Esophagus (tissue), 2 donors: ENCODE data around the gene TMEM120B. TPM values are rescaled to one million over a fixed set of nuclear protein-coding genes. Genes with fewer than 3 reads are reported as not detected.
A peak's percentile ranks its signal among the peaks of the same experiment; 100 is the strongest.
"Not testable (repeated sequence)": the region's sequence is repeated elsewhere in the genome, so short reads cannot be mapped to it uniquely, and the experiment has no call there.

Experiments used
- H3K27ac ChIP-seq, 2 donors: one replicate each; pipeline ENCODE4 v1.5.1; 2013; ENCODE audit warnings: low read depth in 2 of 2, mild to moderate bottlenecking in 2 of 2, inconsistent platforms in 1 of 2, low read length in 1 of 2, moderate library complexity in 1 of 2
- H3K27me3 ChIP-seq, 2 donors: one replicate each; pipeline ENCODE4 v1.6.1; 2013; ENCODE audit warnings: low read length in 2 of 2, control low read depth in 1 of 2, mild to moderate bottlenecking in 1 of 2; ENCODE audit not compliant: insufficient read depth in 2 of 2, control insufficient read depth in 1 of 2
- H3K36me3 ChIP-seq, 2 donors: one replicate each; pipeline ENCODE4 v1.6.1; 2013; ENCODE audit warnings: low read length in 1 of 2; ENCODE audit not compliant: control insufficient read depth in 2 of 2, insufficient read depth in 2 of 2
- H3K4me1 ChIP-seq, 2 donors: one replicate each; pipeline ENCODE4 v1.6.1; 2013; ENCODE audit warnings: low read length in 1 of 2; ENCODE audit not compliant: control insufficient read depth in 2 of 2, insufficient read depth in 2 of 2
- H3K4me3 ChIP-seq, 2 donors: one replicate each; pipeline ENCODE4 v1.5.1; 2013; ENCODE audit warnings: low read length in 2 of 2, mild to moderate bottlenecking in 2 of 2, low read depth in 1 of 2, moderate library complexity in 1 of 2
- H3K9me3 ChIP-seq, 2 donors: one replicate each; pipeline ENCODE4 v1.6.1; 2013; ENCODE audit warnings: mild to moderate bottlenecking in 2 of 2, low read depth in 1 of 2, low read length in 1 of 2, moderate library complexity in 1 of 2; ENCODE audit not compliant: control insufficient read depth in 2 of 2, insufficient read depth in 1 of 2
- WGBS, 2 donors: extraction: QIAGEN DNeasy Blood & Tissue Kit; methylation state at CpG; one replicate each; pipeline ENCODE4 v1.1.7; 2013; 5-methylcytosine and 5-hydroxymethylcytosine counted together
- polyA plus RNA-seq, 2 donors: library from polyadenylated mRNA; stranded (reverse); fragments of 200-250 nt; gene quantifications; one replicate each; pipeline ENCODE4 v1.2.3, GENCODE V29; 2013
- donor health status: healthy with polysubstance abuse.
- donor health status: Bipolar disorder and iron deficiency.

The TMEM120B gene
- polyA plus RNA-seq = 1 to 10 TPM; 1.9 to 5.1 TPM

GRCh38 chr12:121712461-121713256 lies at the start of gene TMEM120B:
TMEM120B (plus strand) TSS chr12:121712752; CDS start chr12:121712896, 144 bp downstream.
- H3K4me1 ChIP-seq = peaks cover 6 to 8% of the 10 kb centered on the region in 2 donors
- H3K36me3 ChIP-seq = no peaks in the 10 kb centered on the region
- H3K9me3 ChIP-seq = no peaks in the 10 kb centered on the region
- peak within 1 kb of the TSS; percentile 77 to 78 for H3K27ac ChIP-seq
- no peaks in the 10 kb centered on the region for H3K27me3 ChIP-seq
- 0% methylated on average over 57 to 74 of the region's 74 CpGs for WGBS, 2 donors
- H3K4me3 ChIP-seq = peak within 1 kb of the TSS; percentile 69 to 80

GRCh38 chr12:121663610-121663929 lies 49.0 kb upstream of the TMEM120B start:
- H3K27me3 ChIP-seq = no peaks in the 10 kb centered on the region
- peaks cover 0 to 7% of the 10 kb centered on the region in 2 donors for H3K4me1 ChIP-seq
- no peaks in the 10 kb centered on the region for H3K9me3 ChIP-seq
- H3K27ac ChIP-seq = no peak overlapping the region
- H3K4me3 ChIP-seq = no peak overlapping the region
- H3K36me3 ChIP-seq = no peaks in the 10 kb centered on the region
- 70 to 84% methylated on average over 3 of the region's 3 CpGs for WGBS, 2 donors

GRCh38 chr12:121666829-121667228 lies 45.7 kb upstream of the TMEM120B start:
- not testable (repeated sequence) for H3K27me3 ChIP-seq, H3K9me3 ChIP-seq, H3K36me3 ChIP-seq, H3K4me1 ChIP-seq, H3K4me3 ChIP-seq, H3K27ac ChIP-seq
- WGBS, 2 donors = 71 to 76% methylated on average over 6 of the region's 6 CpGs

DNA sequence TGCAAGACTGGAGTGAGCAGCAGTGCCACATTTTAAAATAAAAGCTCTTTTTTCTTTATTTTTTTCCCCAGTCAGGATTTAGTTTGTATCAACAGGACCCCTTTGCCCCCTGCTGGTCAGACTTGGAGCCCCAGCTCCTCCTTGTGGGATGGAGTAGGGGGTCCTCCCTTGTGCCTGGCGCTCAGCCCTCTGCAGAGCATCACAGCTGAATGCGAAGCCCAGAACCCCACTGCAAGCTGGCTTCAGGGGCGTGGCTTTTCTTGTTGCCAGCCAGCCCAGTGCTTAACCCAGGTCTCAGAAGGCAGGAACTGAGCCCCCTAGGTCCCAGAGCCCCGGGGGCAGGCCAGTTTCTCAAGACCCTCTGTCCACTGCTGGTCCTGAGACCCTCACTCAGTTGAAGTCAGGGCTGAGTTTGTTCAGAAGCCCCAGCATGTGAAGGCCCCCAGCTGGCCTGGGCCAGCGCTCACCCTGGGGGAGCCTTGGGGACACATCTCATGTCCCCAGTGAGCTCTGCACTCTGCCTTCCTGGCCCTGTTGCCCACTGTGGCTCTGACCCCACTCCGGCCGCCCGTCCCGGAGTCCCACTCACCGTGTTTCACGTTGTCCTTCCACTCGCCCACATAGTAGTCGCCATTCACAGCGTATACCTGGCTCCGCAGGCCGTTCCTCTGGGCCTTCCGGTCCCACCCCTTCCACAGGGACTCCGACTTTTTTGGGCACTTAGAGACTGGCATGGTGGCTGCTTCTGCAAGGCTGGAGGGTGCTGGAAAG lies 43.6 kb upstream of the TMEM120B start:
- Histone ChIP-seq H3K27me3 (no peaks in the 10 kb centered on the region), H3K9me3 (no peaks in the 10 kb centered on the region), H3K36me3 (no peaks in the 10 kb centered on the region), H3K4me1 (peaks cover 0 to 8% of the 10 kb centered on the region in 2 donors), H3K4me3 (no peak overlapping the region), H3K27ac (no peak overlapping the region)
- WGBS, 2 donors = 76 to 78% methylated on average over 18 of the region's 18 CpGs

- peaks cover 0 to 8% of the 10 kb centered on the region in 2 donors for H3K4me1 ChIP-seq
- 88 to 91% methylated on average over 5 of the region's 5 CpGs for WGBS, 2 donors
- H3K36me3 ChIP-seq = no peaks in the 10 kb centered on the region
- H3K27ac ChIP-seq = no peak within 1 kb of the TSS
- no peaks in the 10 kb centered on the region for H3K9me3 ChIP-seq
- H3K27me3 ChIP-seq = no peaks in the 10 kb centered on the region
- no peak within 1 kb of the TSS for H3K4me3 ChIP-seq
Observed at GRCh38 chr12:121669521-121669900, 43.0 kb upstream of the TMEM120B start, which contains the start of gene MORN3. MORN3 (minus strand) TSS chr12:121669654; CDS start chr12:121669483, 171 bp downstream.

DNA sequence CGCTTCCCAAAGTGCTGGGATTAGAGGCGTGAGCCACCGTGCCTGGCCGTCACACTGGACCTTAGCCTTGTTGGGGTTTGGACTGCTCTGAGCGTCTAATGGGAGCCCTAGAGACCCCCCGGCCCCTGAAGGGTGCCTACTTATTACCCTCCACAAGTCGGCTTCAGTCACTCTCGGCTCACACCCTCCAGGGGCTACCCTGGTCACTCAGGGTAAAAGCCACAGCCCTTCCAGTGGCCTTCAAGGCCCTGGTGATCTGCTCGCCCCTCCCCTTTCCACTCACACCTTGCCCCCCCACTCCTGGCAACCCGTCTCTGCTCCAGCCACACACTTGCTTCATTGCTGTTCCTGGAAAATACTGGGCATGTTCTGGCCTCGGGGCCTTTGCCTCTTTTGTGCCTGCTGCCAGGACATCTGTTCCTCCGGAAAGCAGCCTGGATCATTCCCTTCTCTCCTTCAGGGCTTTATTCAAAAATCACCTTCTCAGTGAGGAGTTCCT lies 39.5 kb upstream of the TMEM120B start:
- Histone ChIP-seq H3K4me1 (peaks cover 0 to 8% of the 10 kb centered on the region in 2 donors), H3K4me3 (peak overlapping the region; percentile 36 to 37), H3K27ac (peak overlapping the region in 1 of 2 donors; percentile 56), H3K9me3 (no peaks in the 10 kb centered on the region), H3K27me3 (no peaks in the 10 kb centered on the region), H3K36me3 (no peaks in the 10 kb centered on the region)
- 35 to 41% methylated on average over 12 of the region's 12 CpGs for WGBS, 2 donors

DNA sequence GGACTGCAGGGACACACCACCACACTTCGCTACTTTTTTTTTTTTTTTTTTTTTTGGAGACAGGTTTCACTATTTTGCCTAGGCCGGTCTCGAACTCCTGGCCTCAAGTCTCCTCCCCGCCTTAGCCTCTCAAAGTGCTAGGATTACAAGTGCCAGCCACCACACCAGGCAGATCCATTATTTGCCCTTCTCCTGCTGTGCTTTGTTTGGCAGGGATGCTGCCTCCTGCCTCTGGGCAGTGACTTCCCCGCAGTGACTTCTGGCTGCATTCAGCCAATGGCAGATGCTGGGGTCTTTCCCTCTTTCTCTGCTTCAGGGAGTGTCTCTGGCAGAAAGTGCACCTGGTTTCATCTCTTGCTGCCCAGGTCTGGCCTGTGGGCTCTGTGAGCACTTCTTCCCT lies 36.4 kb upstream of the TMEM120B start:
- Histone ChIP-seq H3K27me3 (no peaks in the 10 kb centered on the region), H3K4me1 (peaks cover 0 to 5% of the 10 kb centered on the region in 2 donors), H3K27ac (no peak overlapping the region), H3K36me3 (no peaks in the 10 kb centered on the region), H3K9me3 (no peaks in the 10 kb centered on the region), H3K4me3 (no peak overlapping the region)
- 93 to 94% methylated on average over 5 of the region's 5 CpGs for WGBS, 2 donors

GRCh38 chr12:121678305-121678704 lies 34.2 kb upstream of the TMEM120B start:
- H3K4me1 ChIP-seq = no peaks in the 10 kb centered on the region
- H3K36me3 ChIP-seq = no peaks in the 10 kb centered on the region
- H3K4me3 ChIP-seq = no peak overlapping the region
- H3K9me3 ChIP-seq = no peaks in the 10 kb centered on the region
- no peak overlapping the region for H3K27ac ChIP-seq
- 83 to 90% methylated on average over 3 of the region's 3 CpGs for WGBS, 2 donors
- no peaks in the 10 kb centered on the region for H3K27me3 ChIP-seq

- Histone ChIP-seq H3K4me3 (no peak overlapping the region), H3K27me3 (no peaks in the 10 kb centered on the region), H3K27ac (no peak overlapping the region), H3K4me1 (no peaks in the 10 kb centered on the region), H3K9me3 (no peaks in the 10 kb centered on the region), H3K36me3 (no peaks in the 10 kb centered on the region)
- 70% methylated on average over 9 of the region's 9 CpGs for WGBS, 2 donors
Observed at GRCh38 chr12:121678716-121679300, 33.7 kb upstream of the TMEM120B start.
